CD4-positive, alpha-beta memory T cell (primary cell): ENCODE measurements around the gene ZNF92. TPM values are rescaled to one million over a fixed set of nuclear protein-coding genes. Genes with fewer than 3 reads are reported as not detected.
A peak's percentile ranks its signal among the peaks of the same experiment; 100 is the strongest.

Experiments used
- CTCF ChIA-PET: fragments of 350-600 bp; sonication (Branson Sonifier 250); formaldehyde crosslinking; loops from one replicate; lab custom pipeline; 2021; ENCODE audit warnings: inconsistent platforms; ENCODE audit not compliant: partially characterized antibody; lab: Charles Lee
- POLR2A ChIA-PET: fragments of 350-600 bp; sonication (Branson Sonifier 250); formaldehyde crosslinking; loops from one replicate; lab custom pipeline; 2021; ENCODE audit not compliant: partially characterized antibody; lab: Charles Lee
- DNase-seq, 5 donors: peaks; one replicate each; pipeline versions ENCODE4 v3.0.0 to v3.0.0-alpha.2; 2020 to 2022; ENCODE audit warnings: mixed read lengths in 1 of 5
- H3K27ac ChIP-seq: one replicate; pipeline ENCODE4 v1.7.0; 2013; ENCODE audit warnings: low read depth, low read length
- H3K27me3 ChIP-seq: 2 replicates; pipeline ENCODE4 v1.7.0; 2013; ENCODE audit warnings: mild to moderate bottlenecking, low read length, moderate library complexity; ENCODE audit not compliant: insufficient read depth
- H3K36me3 ChIP-seq: 2 replicates; pipeline ENCODE4 v1.7.0; 2013; ENCODE audit warnings: mild to moderate bottlenecking, low read length, moderate library complexity; ENCODE audit not compliant: insufficient read depth
- H3K4me1 ChIP-seq: 2 replicates; pipeline ENCODE4 v1.7.0; 2013; ENCODE audit warnings: mild to moderate bottlenecking, low read length, moderate library complexity; ENCODE audit not compliant: insufficient read depth
- H3K4me3 ChIP-seq, 2 donors: one replicate each; pipeline ENCODE4 v1.7.0; 2013; ENCODE audit warnings: low read length in 2 of 2, mild to moderate bottlenecking in 1 of 2
- H3K9me3 ChIP-seq, 2 donors: one replicate each; pipeline ENCODE4 v1.7.0; 2013; ENCODE audit warnings: low read length in 2 of 2, control low read depth in 1 of 2; ENCODE audit not compliant: control insufficient read depth in 1 of 2
- H3K27ac Mint-ChIP-seq, 7 donors: one replicate each; pipeline ENCODE4 v1.8.0; 2020 to 2021; ENCODE audit warnings: mixed read lengths in 7 of 7, mild to moderate bottlenecking in 6 of 7, inconsistent platforms in 3 of 7, moderate library complexity in 3 of 7
- H3K27me3 Mint-ChIP-seq, 2 donors: one replicate each; pipeline ENCODE4 v1.8.0; 2020 to 2021; ENCODE audit warnings: mixed read lengths in 2 of 2
- H3K36me3 Mint-ChIP-seq, 2 donors: one replicate each; pipeline ENCODE4 v1.8.0; 2020 to 2021; ENCODE audit warnings: mixed read lengths in 2 of 2, inconsistent platforms in 1 of 2, mild to moderate bottlenecking in 1 of 2
- H3K4me1 Mint-ChIP-seq, 4 donors: one replicate each; pipeline ENCODE4 v1.8.0; 2020 to 2021; ENCODE audit warnings: mixed read lengths in 4 of 4, mild to moderate bottlenecking in 1 of 4
- H3K4me3 Mint-ChIP-seq, 8 donors: one replicate each; pipeline ENCODE4 v1.8.0; 2020 to 2021; ENCODE audit warnings: mixed read lengths in 8 of 8, mild to moderate bottlenecking in 7 of 8, moderate library complexity in 6 of 8, inconsistent platforms in 3 of 8
- H3K9me3 Mint-ChIP-seq, 8 donors: one replicate each; pipeline ENCODE4 v1.8.0; 2020 to 2021; ENCODE audit warnings: mixed read lengths in 8 of 8, mild to moderate bottlenecking in 5 of 8, inconsistent platforms in 3 of 8, moderate library complexity in 1 of 8
- intact Hi-C: fragments of 100-400 bp; cut with micrococcal nuclease; formaldehyde crosslinking; loops from one replicate; pipeline ENCODE4 v1.15.1; 2023
- polyA plus RNA-seq, 2 donors: library from polyadenylated mRNA; unstranded; fragments of 300-500 nt; fragmentation: Illumina TruSeq; gene quantifications; one replicate each; pipeline ENCODE4 v1.2.3, GENCODE V29; 2021
- total RNA-seq, 2 experiments: library from RNA; stranded (reverse); gene quantifications; one replicate each; pipeline ENCODE4 v1.2.3, GENCODE V29; 2021

The ZNF92 gene
- total and polyA plus RNA-seq, 4 experiments from 2014 or later, result 10.4 to 35.3 (median 24.1) TPM

GRCh38 chr7:65354263-65354662 is 19.4 kb upstream of the ZNF92 start:
- no peaks in the 10 kb centered on the region for H3K9me3 ChIP-seq
- no peaks in the 10 kb centered on the region for H3K4me1 Mint-ChIP-seq
- H3K4me3 Mint-ChIP-seq, result no peak overlapping the region
- ChIA-PET CTCF (no interaction called here), POLR2A (no interaction called here)
- intact Hi-C loops, result no loop called here
- H3K36me3 ChIP-seq, result no peaks in the 10 kb centered on the region
- H3K9me3 Mint-ChIP-seq, result peaks cover 0 to 3% (median 0%) of the 10 kb centered on the region in 8 donors
- no peak overlapping the region for H3K27ac Mint-ChIP-seq
- H3K27me3 Mint-ChIP-seq, result peaks cover 8 to 13% of the 10 kb centered on the region in 2 donors
- H3K27me3 ChIP-seq, result no peaks in the 10 kb centered on the region
- DNase-seq, result no peak
- no peak overlapping the region for H3K27ac ChIP-seq
- H3K4me3 ChIP-seq, result no peak overlapping the region
- H3K4me1 ChIP-seq, result no peaks in the 10 kb centered on the region
- no peaks in the 10 kb centered on the region for H3K36me3 Mint-ChIP-seq

GRCh38 chr7:65369843-65370242 is 3.8 kb upstream of the ZNF92 start:
- Histone ChIP-seq H3K4me3 (no peak overlapping the region), H3K27ac (no peak overlapping the region), H3K36me3 (no peaks in the 10 kb centered on the region), H3K4me1 (peaks cover 11% of the 10 kb centered on the region), H3K27me3 (no peaks in the 10 kb centered on the region), H3K9me3 (no peaks in the 10 kb centered on the region)
- CTCF ChIA-PET, result interaction anchor here (0.6 kb wide), 1 partner anchor 473 kb away, joined by 3 read pairs; no protein-coding TSS in a partner anchor
- H3K36me3 Mint-ChIP-seq, result peaks cover 0 to 11% of the 10 kb centered on the region in 2 donors
- no peak overlapping the region for H3K4me3 Mint-ChIP-seq
- POLR2A ChIA-PET, result no interaction called here
- H3K9me3 Mint-ChIP-seq, result no peaks in the 10 kb centered on the region
- peaks cover 11 to 21% (median 15%) of the 10 kb centered on the region in 4 donors for H3K4me1 Mint-ChIP-seq
- H3K27me3 Mint-ChIP-seq, result no peaks in the 10 kb centered on the region
- H3K27ac Mint-ChIP-seq, result no peak overlapping the region
- no peak for DNase-seq
- intact Hi-C loops, result loop anchor here (5.0 to 10.0 kb wide), 5 partner anchors 135 to 808 kb away; partner anchors contain the start of genes ZNF107 and ZNF680

DNA sequence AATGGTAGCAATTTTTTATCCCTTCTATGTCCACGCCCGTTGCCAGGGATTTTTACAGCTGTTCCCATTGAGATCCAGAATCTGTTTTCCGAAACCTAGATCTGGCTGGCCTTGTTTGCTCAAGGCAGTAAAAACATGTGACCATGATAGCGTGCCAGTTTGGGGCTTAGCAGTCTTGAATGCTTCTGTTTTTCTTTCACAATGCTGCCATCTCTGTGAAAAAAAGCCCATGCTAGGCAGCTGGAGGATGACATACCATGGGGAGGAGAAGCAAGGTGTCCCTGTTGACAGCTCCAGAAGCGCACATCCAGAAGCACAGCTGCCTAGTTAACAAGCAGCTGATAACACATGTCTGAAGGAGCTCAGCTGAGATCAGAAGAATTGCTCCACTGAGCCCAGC is 2.2 kb upstream of the ZNF92 start:
- H3K36me3 Mint-ChIP-seq, result peaks cover 4 to 21% of the 10 kb centered on the region in 2 donors
- H3K27ac Mint-ChIP-seq, result no peak overlapping the region
- H3K4me3 Mint-ChIP-seq, result no peak overlapping the region
- H3K9me3 Mint-ChIP-seq, result no peaks in the 10 kb centered on the region
- H3K27me3 Mint-ChIP-seq, result no peaks in the 10 kb centered on the region
- Histone ChIP-seq H3K27ac (no peak overlapping the region), H3K9me3 (no peaks in the 10 kb centered on the region), H3K4me3 (no peak overlapping the region), H3K36me3 (no peaks in the 10 kb centered on the region), H3K4me1 (peaks cover 27% of the 10 kb centered on the region), H3K27me3 (no peaks in the 10 kb centered on the region)
- no peak for DNase-seq
- peaks cover 20 to 37% (median 29%) of the 10 kb centered on the region in 4 donors for H3K4me1 Mint-ChIP-seq
- ChIA-PET CTCF (no interaction called here), POLR2A (no interaction called here)
- intact Hi-C loops, result loop anchor here (5.0 to 10.0 kb wide), 5 partner anchors 133 to 809 kb away; partner anchors contain the start of genes ZNF107 and ZNF680

DNA sequence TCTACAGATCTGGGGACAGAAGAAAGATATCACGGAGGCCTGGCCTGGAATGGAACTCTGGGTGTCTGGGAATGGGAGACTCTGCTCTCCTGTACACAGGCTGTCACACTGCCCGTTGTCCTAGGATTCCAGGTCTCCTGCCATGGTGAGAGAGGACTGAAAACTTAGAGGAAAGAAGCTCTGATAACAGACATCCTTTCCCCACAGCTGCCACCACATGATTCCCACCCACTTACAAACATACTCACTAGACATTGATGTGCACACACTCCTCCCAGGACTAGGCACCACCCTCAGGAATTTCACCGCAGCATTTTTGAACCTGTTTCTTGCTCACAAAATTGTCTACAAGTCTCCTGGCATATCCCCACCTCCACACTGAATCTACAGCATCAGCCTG is 5.7 kb downstream of the ZNF92 start:
- intact Hi-C loops, result loop anchor here (10.0 kb wide), 3 partner anchors 125 to 715 kb away; partner anchors contain the start of gene ZNF107
- Histone ChIP-seq H3K4me3 (no peak overlapping the region), H3K27ac (no peak overlapping the region), H3K4me1 (peaks cover 79% of the 10 kb centered on the region), H3K27me3 (no peaks in the 10 kb centered on the region), H3K36me3 (no peaks in the 10 kb centered on the region), H3K9me3 (no peaks in the 10 kb centered on the region)
- peaks cover 29 to 40% of the 10 kb centered on the region in 2 donors for H3K36me3 Mint-ChIP-seq
- peaks cover 69 to 97% (median 83%) of the 10 kb centered on the region in 4 donors for H3K4me1 Mint-ChIP-seq
- no peak for DNase-seq
- H3K4me3 Mint-ChIP-seq, result peak overlapping the region in 5 of 8 donors; percentile 0 to 35 (median 22)
- POLR2A ChIA-PET, result interaction anchor here (1.1 kb wide), 1 partner anchor 10 kb away, joined by 4 read pairs; no protein-coding TSS in a partner anchor
- H3K9me3 Mint-ChIP-seq, result peaks cover 0 to 2% (median 0%) of the 10 kb centered on the region in 8 donors
- no peaks in the 10 kb centered on the region for H3K27me3 Mint-ChIP-seq
- H3K27ac Mint-ChIP-seq, result peak overlapping the region in 2 of 7 donors; percentile 4 to 7
- CTCF ChIA-PET, result no interaction called here

- H3K4me3 ChIP-seq, result no peak overlapping the region
Measured at GRCh38 chr7:65381742-65382141, 8.1 kb downstream of the ZNF92 start.

DNA sequence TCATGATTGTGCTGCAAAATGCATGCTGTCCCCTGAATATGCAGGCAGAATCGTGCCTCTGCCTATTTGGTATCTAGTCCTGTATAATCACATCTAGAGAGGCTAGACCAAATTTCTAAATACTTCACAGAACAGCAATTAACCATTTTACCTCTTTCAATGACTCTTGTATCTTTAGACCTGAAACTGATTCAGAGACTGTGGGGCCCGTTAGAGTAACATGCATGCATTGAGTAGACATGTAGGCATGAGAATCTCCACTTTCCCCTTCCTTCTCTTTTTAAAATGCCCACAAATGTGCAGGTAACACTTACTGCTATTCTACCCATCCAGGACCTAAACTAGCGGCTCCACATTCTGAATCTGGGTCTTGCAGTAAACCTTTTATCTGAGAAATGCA is 8.8 kb downstream of the ZNF92 start:
- ChIA-PET POLR2A (interaction anchor here (2.9 kb wide), 1 partner anchor 9 kb away, joined by 13 read pairs; the partner anchor contains the start of gene ZNF92), CTCF (interaction anchor here (1.0 to 1.3 kb wide), 3 partner anchors 8 to 39 kb away, joined by 3 to 5 read pairs (median 4); partner anchors contain the start of gene ZNF92)
- Mint-ChIP-seq H3K4me1 (peaks cover 62 to 87% (median 74%) of the 10 kb centered on the region in 4 donors), H3K9me3 (peaks cover 0 to 2% (median 0%) of the 10 kb centered on the region in 8 donors), H3K36me3 (peaks cover 28 to 38% of the 10 kb centered on the region in 2 donors), H3K4me3 (peak overlapping the region in 1 of 8 donors; percentile 14), H3K27ac (peak overlapping the region in 3 of 7 donors; percentile 7 to 48 (median 46)), H3K27me3 (no peaks in the 10 kb centered on the region)
- intact Hi-C loops, result no loop called here
- H3K36me3 ChIP-seq, result no peaks in the 10 kb centered on the region
- H3K4me1 ChIP-seq, result peaks cover 61% of the 10 kb centered on the region
- no peak overlapping the region for H3K4me3 ChIP-seq
- no peaks in the 10 kb centered on the region for H3K27me3 ChIP-seq
- no peak for DNase-seq
- H3K27ac ChIP-seq, result no peak overlapping the region
- no peaks in the 10 kb centered on the region for H3K9me3 ChIP-seq

More at GRCh38 chr7:65381742-65382141, 8.1 kb downstream of the ZNF92 start:
- peaks cover 0 to 2% (median 0%) of the 10 kb centered on the region in 8 donors for H3K9me3 Mint-ChIP-seq
- POLR2A ChIA-PET, result no interaction called here
- no peak overlapping the region for H3K27ac ChIP-seq
- H3K27ac Mint-ChIP-seq, result peak overlapping the region in 1 of 7 donors; percentile 7
- H3K4me1 Mint-ChIP-seq, result peaks cover 64 to 89% (median 77%) of the 10 kb centered on the region in 4 donors
- H3K4me3 Mint-ChIP-seq, result peak overlapping the region in 1 of 8 donors; percentile 18
- H3K27me3 ChIP-seq, result no peaks in the 10 kb centered on the region
- H3K36me3 Mint-ChIP-seq, result peaks cover 30 to 39% of the 10 kb centered on the region in 2 donors
- no peaks in the 10 kb centered on the region for H3K9me3 ChIP-seq
- no peak for DNase-seq
- no peaks in the 10 kb centered on the region for H3K27me3 Mint-ChIP-seq
- H3K4me1 ChIP-seq, result peaks cover 67% of the 10 kb centered on the region
- no peaks in the 10 kb centered on the region for H3K36me3 ChIP-seq
- CTCF ChIA-PET, result interaction anchor here (1.0 kb wide), 1 partner anchor 39 kb away, joined by 3 read pairs; no protein-coding TSS in a partner anchor
- intact Hi-C loops, result no loop called here

DNA sequence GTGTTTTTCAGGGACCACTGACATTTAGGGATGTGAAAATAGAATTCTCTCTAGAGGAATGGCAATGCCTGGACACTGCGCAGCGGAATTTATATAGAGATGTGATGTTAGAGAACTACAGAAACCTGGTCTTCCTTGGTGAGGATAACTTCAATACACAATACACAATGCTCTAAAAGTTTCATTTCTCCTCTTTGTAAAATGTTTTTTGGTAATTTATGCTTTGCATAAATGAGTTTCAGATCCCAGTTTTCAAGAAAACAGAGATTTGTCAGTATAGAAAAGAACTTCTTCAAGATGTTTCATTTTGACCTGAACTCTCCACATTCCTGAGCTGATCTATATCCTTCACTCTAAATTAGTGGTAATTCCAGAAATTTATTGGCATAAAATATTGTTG is 14.2 kb downstream of the ZNF92 start:
- Mint-ChIP-seq H3K27ac (peak overlapping the region in 1 of 7 donors; percentile 65), H3K9me3 (peaks cover 0 to 3% (median 0%) of the 10 kb centered on the region in 8 donors), H3K27me3 (no peaks in the 10 kb centered on the region), H3K4me3 (no peak overlapping the region), H3K4me1 (peaks cover 28 to 51% (median 33%) of the 10 kb centered on the region in 4 donors), H3K36me3 (peaks cover 54 to 56% of the 10 kb centered on the region in 2 donors)
- Histone ChIP-seq H3K4me3 (no peak overlapping the region), H3K36me3 (peaks cover 14% of the 10 kb centered on the region), H3K9me3 (no peaks in the 10 kb centered on the region), H3K27ac (no peak overlapping the region), H3K4me1 (peaks cover 23% of the 10 kb centered on the region), H3K27me3 (no peaks in the 10 kb centered on the region)
- intact Hi-C loops, result no loop called here
- no peak for DNase-seq
- ChIA-PET CTCF (no interaction called here), POLR2A (no interaction called here)
